HEK293T (cell line): ENCODE data around the gene FBXO40.

ENCODE experiments used
- ELF4 ChIP-seq: fragments of 450-650 bp; IDR thresholded peaks from 2 replicates; pipeline ENCODE4 v1.6.1; 2017; ENCODE audit warnings: antibody characterized with exemption
- SUZ12 ChIP-seq: fragments of 450-650 bp; IDR thresholded peaks from 2 replicates; pipeline ENCODE4 v1.6.1; 2016; ENCODE audit warnings: mild to moderate bottlenecking
- TARDBP ChIP-seq: fragments of 450-650 bp; IDR thresholded peaks from 2 replicates; pipeline ENCODE4 v1.6.1; 2016

DNA sequence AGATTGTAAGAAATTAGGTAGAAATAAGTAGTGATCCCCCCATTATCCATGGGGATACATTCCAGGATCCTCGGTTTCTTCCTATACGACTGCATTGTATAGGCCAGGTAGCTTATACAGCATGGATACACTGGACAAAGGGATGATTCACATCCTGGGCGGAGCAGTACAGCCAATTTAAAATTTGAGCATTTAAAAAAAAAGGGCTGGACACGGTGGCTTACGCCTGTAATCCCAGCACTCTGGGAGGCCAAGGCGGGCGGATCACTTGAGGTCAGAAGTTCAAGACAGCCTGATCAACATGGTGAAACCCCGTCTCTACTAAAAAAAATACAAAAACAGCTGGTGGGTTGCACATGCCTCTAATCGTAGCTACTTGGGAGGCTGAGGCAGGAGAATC, 26.4 kb upstream of the FBXO40 start:
- TF ChIP-seq TARDBP (no peak), ELF4 (no peak), SUZ12 (no peak)
